ENCODE data around the gene PHLDB2. TPM values are rescaled to one million over a fixed set of nuclear protein-coding genes. Genes with fewer than 3 reads are reported as not detected.

Gene PHLDB2
- total and polyA plus RNA-seq, 12 donors = 6.2 to 39.6 (median 13.9) TPM

DNA sequence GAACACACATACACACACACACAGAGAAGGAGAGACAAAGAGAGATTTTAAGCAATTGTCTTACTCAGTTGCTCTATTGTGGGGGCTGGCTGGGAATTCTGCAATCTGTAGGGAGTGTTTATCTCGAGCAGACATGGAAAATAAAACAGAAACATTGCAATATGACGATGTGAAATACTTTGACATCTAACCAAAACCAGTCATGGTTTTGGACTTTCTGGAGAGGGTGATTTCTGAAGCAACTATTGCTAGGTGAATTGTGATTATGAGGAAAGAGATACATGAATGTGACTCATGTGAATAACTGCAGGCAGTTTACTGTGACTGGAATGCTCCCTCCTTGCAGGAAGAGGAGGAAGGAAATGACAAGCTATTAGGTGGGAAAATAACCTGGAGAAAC, 12.3 kb upstream of the PHLDB2 start:
- intact Hi-C loops (cut with DNase I) = no loop called here
- Histone ChIP-seq H3K4me3 (no peak overlapping the region), H3K36me3 (replicated peaks in 1 of 2) (no peaks in the 10 kb centered on the region), H3K27ac (no peak overlapping the region), H3K4me1 (replicated peaks in 1 of 2) (peaks cover 0 to 2% of the 10 kb centered on the region in 2 donors), H3K27me3 (no peaks in the 10 kb centered on the region), H3K9me3 (replicated peaks in 1 of 3) (no peaks in the 10 kb centered on the region)
- DNase-seq = no peak
- 46 to 65% (median 54%) methylated on average over 2 of the region's 2 CpGs for whole genome bisulfite sequencing, 4 donors
- TF ChIP-seq POLR2A (IDR thresholded peaks at IDR 0.05) = no peak
- TF ChIP-seq, protein P1, sequence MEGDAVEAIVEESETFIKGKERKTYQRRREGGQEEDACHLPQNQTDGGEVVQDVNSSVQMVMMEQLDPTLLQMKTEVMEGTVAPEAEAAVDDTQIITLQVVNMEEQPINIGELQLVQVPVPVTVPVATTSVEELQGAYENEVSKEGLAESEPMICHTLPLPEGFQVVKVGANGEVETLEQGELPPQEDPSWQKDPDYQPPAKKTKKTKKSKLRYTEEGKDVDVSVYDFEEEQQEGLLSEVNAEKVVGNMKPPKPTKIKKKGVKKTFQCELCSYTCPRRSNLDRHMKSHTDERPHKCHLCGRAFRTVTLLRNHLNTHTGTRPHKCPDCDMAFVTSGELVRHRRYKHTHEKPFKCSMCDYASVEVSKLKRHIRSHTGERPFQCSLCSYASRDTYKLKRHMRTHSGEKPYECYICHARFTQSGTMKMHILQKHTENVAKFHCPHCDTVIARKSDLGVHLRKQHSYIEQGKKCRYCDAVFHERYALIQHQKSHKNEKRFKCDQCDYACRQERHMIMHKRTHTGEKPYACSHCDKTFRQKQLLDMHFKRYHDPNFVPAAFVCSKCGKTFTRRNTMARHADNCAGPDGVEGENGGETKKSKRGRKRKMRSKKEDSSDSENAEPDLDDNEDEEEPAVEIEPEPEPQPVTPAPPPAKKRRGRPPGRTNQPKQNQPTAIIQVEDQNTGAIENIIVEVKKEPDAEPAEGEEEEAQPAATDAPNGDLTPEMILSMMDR (IDR thresholded peaks at IDR 0.05) = no peak

DNA sequence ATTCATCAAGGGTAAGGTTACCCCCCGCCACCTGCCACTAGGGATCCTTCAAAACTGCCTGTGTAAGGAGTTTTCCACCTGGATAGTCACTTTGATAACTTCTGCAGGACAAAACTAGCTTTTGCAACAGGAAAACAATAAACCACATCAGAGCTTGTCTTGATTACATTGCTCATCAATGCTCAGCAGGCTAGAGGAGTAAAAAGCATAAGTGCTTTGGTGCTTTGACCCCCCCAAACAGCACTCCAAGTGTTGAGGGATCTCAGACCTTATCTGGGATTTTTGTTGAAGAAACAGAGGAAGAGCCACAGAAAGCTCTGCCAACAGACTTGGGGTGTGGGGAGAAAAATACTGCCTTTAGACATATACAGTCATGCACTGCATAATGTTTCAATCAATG, 10.8 kb upstream of the PHLDB2 start:
- Histone ChIP-seq H3K27ac (no peak overlapping the region), H3K27me3 (no peaks in the 10 kb centered on the region), H3K4me1 (replicated peaks in 1 of 2) (peaks cover 0 to 7% of the 10 kb centered on the region in 2 donors), H3K9me3 (replicated peaks in 1 of 3) (no peaks in the 10 kb centered on the region), H3K36me3 (replicated peaks in 1 of 2) (no peaks in the 10 kb centered on the region), H3K4me3 (no peak overlapping the region)
- WGBS, 4 donors = 94 to 100% (median 98%) methylated on average over 1 of the region's 1 CpG
- no peak for DNase-seq
- no peak for TF ChIP-seq POLR2A (IDR thresholded peaks at IDR 0.05)
- TF ChIP-seq, protein P1 (IDR thresholded peaks at IDR 0.05) = no peak
- intact Hi-C loops (cut with DNase I) = no loop called here

DNA sequence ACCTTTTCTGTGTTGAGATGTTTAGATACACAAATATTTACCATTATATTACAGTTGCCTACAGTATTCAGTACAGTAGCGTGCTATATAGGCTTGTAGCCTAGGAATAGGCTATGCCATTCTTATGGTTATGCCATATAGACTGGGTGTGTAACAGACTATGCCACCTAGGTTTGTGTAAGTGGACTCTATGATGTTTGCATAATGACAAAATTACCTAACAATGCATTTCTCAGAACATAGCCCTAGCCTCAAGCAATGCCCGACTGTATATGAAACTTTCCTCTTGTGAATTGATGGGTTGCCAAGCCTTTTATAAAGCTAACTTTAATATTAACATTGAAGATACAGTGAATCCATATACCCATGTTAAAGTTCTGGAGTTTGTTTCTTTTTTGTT, 10.3 kb upstream of the PHLDB2 start:
- 44 to 50% (median 46%) methylated on average over 2 of the region's 2 CpGs for WGBS, 4 donors
- H3K4me1 ChIP-seq (replicated peaks in 1 of 2) = peaks cover 0 to 7% of the 10 kb centered on the region in 2 donors
- intact Hi-C loops (cut with DNase I) = no loop called here

DNA sequence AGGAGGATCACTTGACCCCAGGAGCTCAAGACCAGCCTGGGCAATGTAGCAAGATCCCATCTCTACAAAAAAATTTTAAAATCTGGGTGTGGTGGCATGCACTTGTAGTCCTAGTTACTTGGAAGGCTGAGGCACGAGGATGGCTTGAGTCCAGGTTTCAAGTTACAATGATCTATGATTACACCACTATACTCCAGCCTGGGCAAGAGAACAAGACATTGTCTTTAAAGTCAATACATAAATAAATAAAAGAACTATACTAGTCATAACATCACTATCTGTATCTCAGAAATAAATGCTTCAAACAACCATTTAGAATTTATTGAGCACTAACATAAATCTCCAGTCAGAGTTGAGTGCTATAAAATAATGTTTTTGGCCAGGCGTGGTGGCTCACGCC, 8.5 kb upstream of the PHLDB2 start:
- Histone ChIP-seq H3K9me3 (replicated peaks in 1 of 3) (no peaks in the 10 kb centered on the region), H3K27ac (no peak overlapping the region), H3K4me3 (no peak overlapping the region), H3K4me1 (replicated peaks in 1 of 2) (peaks cover 0 to 7% of the 10 kb centered on the region in 2 donors), H3K27me3 (no peaks in the 10 kb centered on the region), H3K36me3 (replicated peaks in 1 of 2) (no peaks in the 10 kb centered on the region)
- 80 to 88% (median 84%) methylated on average over 3 of the region's 3 CpGs for WGBS, 4 donors
- TF ChIP-seq, protein P1 (IDR thresholded peaks at IDR 0.05) = no peak
- no peak for TF ChIP-seq POLR2A (IDR thresholded peaks at IDR 0.05)
- DNase-seq = no peak
- intact Hi-C loops (cut with DNase I) = no loop called here

More for the DNA sequence above, 10.3 kb upstream of the PHLDB2 start:
- Histone ChIP-seq H3K9me3 (replicated peaks in 1 of 3) (no peaks in the 10 kb centered on the region), H3K27me3 (no peaks in the 10 kb centered on the region), H3K36me3 (replicated peaks in 1 of 2) (no peaks in the 10 kb centered on the region), H3K4me3 (no peak overlapping the region), H3K27ac (no peak overlapping the region)
- DNase-seq = no peak
- no peak for TF ChIP-seq POLR2A (IDR thresholded peaks at IDR 0.05)
- TF ChIP-seq, protein P1 (IDR thresholded peaks at IDR 0.05) = no peak
